Nephron progenitor cell (in vitro differentiated cells): ENCODE data around the gene PSMG4.

Source experiments
- DNase-seq: peaks from one replicate; pipeline ENCODE4 v3.0.0; 2021
- H3K27ac Mint-ChIP-seq: 2 replicates; pipeline ENCODE4 v1.8.0; 2021; ENCODE audit warnings: mild to moderate bottlenecking, moderate library complexity, mixed read lengths
- H3K27me3 Mint-ChIP-seq: 2 replicates; pipeline ENCODE4 v1.8.0; 2021; ENCODE audit warnings: mild to moderate bottlenecking, low read depth, mixed read lengths; ENCODE audit not compliant: poor library complexity
- H3K36me3 Mint-ChIP-seq: 2 replicates; pipeline ENCODE4 v1.8.0; 2021; ENCODE audit warnings: low read depth, mixed read lengths
- H3K4me1 Mint-ChIP-seq: 2 replicates; pipeline ENCODE4 v1.8.0; 2021; ENCODE audit warnings: mixed read lengths
- H3K4me3 Mint-ChIP-seq: 2 replicates; pipeline ENCODE4 v1.8.0; 2021; ENCODE audit warnings: mild to moderate bottlenecking, moderate library complexity, mixed read lengths
- H3K9me3 Mint-ChIP-seq: 2 replicates; pipeline ENCODE4 v1.8.0; 2021; ENCODE audit warnings: mild to moderate bottlenecking, moderate library complexity, mixed read lengths
- TF ChIP-seq, protein P1 (sequence below): fragments of 200-600 bp; sonication (generic); IDR thresholded peaks from 2 replicates; pipeline ENCODE4 v1.5.0; 2021; ENCODE audit warnings: antibody characterized with exemption

PSMG4 gene

GRCh38 chr6:3291987-3292386 is 33.2 kb downstream of the PSMG4 start:
- no peak overlapping the region for H3K27ac Mint-ChIP-seq
- H3K4me1 Mint-ChIP-seq: peaks cover 53% of the 10 kb centered on the region
- DNase-seq: no peak
- no peak overlapping the region for H3K4me3 Mint-ChIP-seq
- H3K27me3 Mint-ChIP-seq: peaks cover 3% of the 10 kb centered on the region
- TF ChIP-seq, protein P1, sequence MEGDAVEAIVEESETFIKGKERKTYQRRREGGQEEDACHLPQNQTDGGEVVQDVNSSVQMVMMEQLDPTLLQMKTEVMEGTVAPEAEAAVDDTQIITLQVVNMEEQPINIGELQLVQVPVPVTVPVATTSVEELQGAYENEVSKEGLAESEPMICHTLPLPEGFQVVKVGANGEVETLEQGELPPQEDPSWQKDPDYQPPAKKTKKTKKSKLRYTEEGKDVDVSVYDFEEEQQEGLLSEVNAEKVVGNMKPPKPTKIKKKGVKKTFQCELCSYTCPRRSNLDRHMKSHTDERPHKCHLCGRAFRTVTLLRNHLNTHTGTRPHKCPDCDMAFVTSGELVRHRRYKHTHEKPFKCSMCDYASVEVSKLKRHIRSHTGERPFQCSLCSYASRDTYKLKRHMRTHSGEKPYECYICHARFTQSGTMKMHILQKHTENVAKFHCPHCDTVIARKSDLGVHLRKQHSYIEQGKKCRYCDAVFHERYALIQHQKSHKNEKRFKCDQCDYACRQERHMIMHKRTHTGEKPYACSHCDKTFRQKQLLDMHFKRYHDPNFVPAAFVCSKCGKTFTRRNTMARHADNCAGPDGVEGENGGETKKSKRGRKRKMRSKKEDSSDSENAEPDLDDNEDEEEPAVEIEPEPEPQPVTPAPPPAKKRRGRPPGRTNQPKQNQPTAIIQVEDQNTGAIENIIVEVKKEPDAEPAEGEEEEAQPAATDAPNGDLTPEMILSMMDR: no peak
- peaks cover 37% of the 10 kb centered on the region for H3K36me3 Mint-ChIP-seq
- no peaks in the 10 kb centered on the region for H3K9me3 Mint-ChIP-seq

DNA sequence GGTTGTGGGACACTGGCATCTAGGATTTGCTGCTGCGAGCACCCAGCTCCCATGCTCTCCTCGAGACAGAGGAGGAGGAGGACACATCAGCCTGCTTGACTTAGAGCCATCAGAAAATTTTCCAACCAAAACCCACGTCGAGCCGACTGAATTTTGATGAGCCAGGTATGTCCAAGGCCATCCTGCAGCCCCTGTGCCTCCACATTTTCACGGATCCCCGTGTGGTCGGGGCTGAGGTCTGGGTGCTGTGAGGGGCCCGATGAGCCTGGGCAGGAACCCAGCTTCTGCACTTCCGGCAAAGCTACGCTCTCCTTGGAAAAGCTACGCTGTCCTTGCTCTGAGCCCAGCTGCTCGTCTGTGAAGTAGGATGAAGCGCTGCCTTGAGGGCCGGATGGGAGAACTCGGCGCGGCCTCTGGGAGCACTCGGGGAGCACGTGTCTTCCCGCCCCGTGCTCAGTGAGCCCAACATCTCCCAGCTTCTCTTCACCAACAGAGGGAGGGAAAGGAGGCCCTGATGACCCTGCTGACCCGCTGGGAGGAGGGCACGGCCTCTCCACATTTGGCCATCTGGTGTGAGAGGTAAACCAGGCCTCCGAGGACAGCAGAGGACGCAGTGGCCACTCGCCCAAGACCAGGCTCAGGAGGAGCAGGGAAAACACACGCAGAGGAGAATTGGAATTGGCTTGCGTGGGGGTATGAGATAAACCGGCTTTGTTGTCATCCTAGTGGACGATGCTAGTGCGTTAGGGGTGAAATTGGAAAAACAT is 33.9 kb downstream of the PSMG4 start:
- Mint-ChIP-seq H3K36me3 (peaks cover 32% of the 10 kb centered on the region), H3K4me3 (no peak overlapping the region), H3K9me3 (no peaks in the 10 kb centered on the region), H3K27me3 (peaks cover 4% of the 10 kb centered on the region), H3K27ac (peak overlapping the region; percentile 9), H3K4me1 (peaks cover 56% of the 10 kb centered on the region)
- TF ChIP-seq, protein P1: no peak
- no peak for DNase-seq

DNA sequence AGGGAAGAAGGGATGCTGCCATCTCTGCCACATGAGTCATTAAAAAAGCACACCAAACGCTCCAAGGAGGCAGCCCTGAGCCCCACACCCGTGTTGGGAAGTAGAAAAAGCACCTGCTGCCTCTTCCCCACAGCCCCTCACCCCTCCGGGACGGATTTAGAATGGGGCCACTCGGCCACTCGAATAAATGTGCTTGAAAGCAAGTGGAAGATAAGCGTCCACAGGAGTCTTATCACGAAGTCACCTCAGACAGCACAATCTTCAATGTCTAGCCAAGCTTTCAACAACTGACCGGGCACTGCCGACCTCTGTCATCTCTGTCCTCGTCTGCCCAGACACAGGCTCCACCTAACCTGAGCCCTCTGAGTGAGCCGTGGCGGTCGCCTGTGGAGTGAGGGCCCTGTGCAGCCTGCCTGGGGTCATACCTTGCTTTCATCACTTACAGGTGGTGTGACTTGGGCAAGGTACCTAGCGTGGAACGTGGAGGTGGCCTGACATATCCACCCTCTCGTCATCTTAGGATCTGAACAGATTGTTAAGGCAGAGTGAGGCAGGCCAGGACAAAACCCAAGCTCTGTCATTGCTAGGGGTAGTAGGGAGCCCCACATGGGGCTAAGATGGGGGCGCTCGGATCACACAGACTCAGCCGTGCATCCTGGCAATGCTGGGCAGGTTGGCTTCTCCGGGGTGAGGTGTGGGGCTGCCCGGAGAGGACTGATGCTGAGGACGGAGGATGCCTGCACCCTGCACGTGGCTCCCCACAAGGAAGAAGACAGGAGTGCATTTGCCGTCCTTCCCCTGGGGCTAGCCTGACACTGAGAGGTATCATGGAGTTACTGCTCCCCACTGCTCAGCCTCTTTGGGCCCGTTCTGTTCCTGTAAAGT is 34.8 kb downstream of the PSMG4 start:
- TF ChIP-seq, protein P1: no peak
- peaks cover 4% of the 10 kb centered on the region for H3K27me3 Mint-ChIP-seq
- DNase-seq: no peak
- H3K4me3 Mint-ChIP-seq: no peak overlapping the region
- no peaks in the 10 kb centered on the region for H3K9me3 Mint-ChIP-seq
- peaks cover 30% of the 10 kb centered on the region for H3K36me3 Mint-ChIP-seq
- H3K4me1 Mint-ChIP-seq: peaks cover 57% of the 10 kb centered on the region
- peak overlapping the region; percentile 9 for H3K27ac Mint-ChIP-seq

DNA sequence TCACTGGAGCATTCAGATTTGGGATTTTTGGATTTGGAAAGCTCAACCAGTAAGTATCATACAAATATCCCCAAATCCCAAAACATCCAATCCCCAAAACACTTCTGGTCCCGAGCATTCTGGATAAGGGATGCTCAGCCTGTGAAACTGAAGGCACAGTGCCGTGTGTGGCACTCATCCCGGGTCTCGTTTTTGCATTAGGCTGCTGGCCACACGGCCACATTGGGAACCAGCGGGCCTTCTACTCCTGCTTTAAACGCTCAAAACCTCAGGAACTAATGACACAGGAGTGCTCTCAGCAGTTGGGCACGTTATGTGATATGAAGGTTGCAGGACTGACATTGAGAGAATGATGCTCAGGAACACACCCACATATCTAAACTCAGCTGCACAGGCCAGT is 35.6 kb downstream of the PSMG4 start:
- Mint-ChIP-seq H3K27ac (no peak overlapping the region), H3K4me3 (no peak overlapping the region), H3K27me3 (peaks cover 4% of the 10 kb centered on the region), H3K4me1 (peaks cover 56% of the 10 kb centered on the region), H3K36me3 (peaks cover 25% of the 10 kb centered on the region), H3K9me3 (no peaks in the 10 kb centered on the region)
- TF ChIP-seq, protein P1: no peak
- no peak for DNase-seq

- H3K27me3 Mint-ChIP-seq: peaks cover 4% of the 10 kb centered on the region
- DNase-seq: no peak
- peak overlapping the region; percentile 30 for H3K27ac Mint-ChIP-seq
- TF ChIP-seq, protein P1: no peak
- H3K4me1 Mint-ChIP-seq: peaks cover 48% of the 10 kb centered on the region
- peak overlapping the region; percentile 26 for H3K4me3 Mint-ChIP-seq
- peaks cover 24% of the 10 kb centered on the region for H3K36me3 Mint-ChIP-seq
- H3K9me3 Mint-ChIP-seq: no peaks in the 10 kb centered on the region
Observed at GRCh38 chr6:3294921-3295871, 36.4 kb downstream of the PSMG4 start.
